K562 (cell line): ENCODE measurements around the gene COX6A1.

Experiments used
- CHD2 ChIP-seq: IDR thresholded peaks from 2 replicates; pipeline ENCODE4 v1.6.1; 2011; ENCODE audit warnings: low read depth, low read length
- CTCF ChIP-seq, 3 experiments: IDR thresholded peaks in 2 of 3; conservative IDR thresholded peaks in 1 of 3; 2 replicates each; pipeline ENCODE4 v1.5.1; 2011 to 2012; ENCODE audit warnings: low read length in 3 of 3, mild to moderate bottlenecking in 3 of 3, control low read depth in 2 of 3, improper control_type of control experiment in 1 of 3, inconsistent platforms in 1 of 3, low read depth in 1 of 3, mixed read lengths in 1 of 3, moderate library complexity in 1 of 3; ENCODE audit not compliant: insufficient read depth in 2 of 3
- EGR1 ChIP-seq: fragments of 450-650 bp; conservative IDR thresholded peaks from 2 replicates; pipeline ENCODE4 v1.6.1; 2017; ENCODE audit warnings: mild to moderate bottlenecking
- ELF1 ChIP-seq: fragments of 200-800 bp; sonication (Bioruptor generic); IDR thresholded peaks from 2 replicates; pipeline ENCODE4 v1.6.1; 2016; ENCODE audit warnings: missing genetic modification characterization, missing compliant biosample characterization
- HBP1 ChIP-seq: fragments of 450-650 bp; formaldehyde crosslinking; IDR thresholded peaks from 2 replicates; pipeline ENCODE4 v1.4.0; 2022; ENCODE audit warnings: missing genetic modification characterization
- MYBL2 ChIP-seq, 2 experiments: fragments of 450-650 bp in 1 of 2; sonication (generic) in 1 of 2; formaldehyde crosslinking in 1 of 2; IDR thresholded peaks; 2 replicates each; pipeline versions ENCODE4 v1.6.1 to v1.8.1; 2017 to 2022; ENCODE audit warnings: borderline replicate concordance in 1 of 2, inconsistent platforms in 1 of 2, low read depth in 1 of 2, mild to moderate bottlenecking in 1 of 2, missing genetic modification reagents in 1 of 2, moderate library complexity in 1 of 2
- USF1 ChIP-seq: sonication (generic); formaldehyde crosslinking; IDR thresholded peaks from 2 replicates; pipeline ENCODE4 v1.9.0; 2022; ENCODE audit warnings: mild to moderate bottlenecking, missing genetic modification reagents
- ZNF224 ChIP-seq: sonication (generic); formaldehyde crosslinking; IDR thresholded peaks from 2 replicates; pipeline ENCODE4 v1.8.0; 2022; ENCODE audit warnings: mild to moderate bottlenecking, missing genetic modification reagents

- no peak; the same call in 1 of the 2 replicates for TF ChIP-seq ELF1 (tag)
- TF ChIP-seq EGR1, result peak; percentile 40
- TF ChIP-seq HBP1 (CRISPR knock-in tag), result no peak
- no peak for TF ChIP-seq MYBL2 (IDR thresholded peaks at IDR 0.05; ENCODE audit: low read depth)
- TF ChIP-seq MYBL2 (CRISPR knock-in tag; IDR thresholded peaks at IDR 0.05; ENCODE audit: borderline replicate concordance), result no peak
- TF ChIP-seq CTCF (IDR thresholded peaks at IDR 0.05 in 2 of 3, conservative IDR thresholded peaks at IDR 0.05 in 1 of 3; ENCODE audit: insufficient read depth in 2 of 3, low read depth in 1 of 3, low read length in 3 of 3), result no peak
- TF ChIP-seq CHD2, result no peak
- no peak for TF ChIP-seq ZNF224 (CRISPR knock-in tag)
- no peak for TF ChIP-seq USF1 (CRISPR knock-in tag)
Measured at GRCh38 chr12:120468821-120469449, 31.0 kb downstream of the COX6A1 start.
